GM10266 (cell line): ENCODE data around the gene TMEM205.
"Not testable (repeated sequence)": the region's sequence is repeated elsewhere in the genome, so short reads cannot be mapped to it uniquely, and the experiment has no call there.

Source experiments
- DNase-seq: peaks from one replicate; pipeline ENCODE4 v3.0.0; 2012; ENCODE audit errors: extremely low spot score
- TF ChIP-seq, protein P1 (sequence below): IDR thresholded peaks from 2 replicates; pipeline ENCODE4 v1.5.1; 2012; ENCODE audit warnings: mild to moderate bottlenecking, low read depth; ENCODE audit not compliant: control insufficient read depth, insufficient read depth; ENCODE audit errors: missing control alignments

TMEM205 gene

GRCh38 chr19:11345122-11345803 is 805 bp downstream of the TMEM205 start:
- TF ChIP-seq, protein P1, sequence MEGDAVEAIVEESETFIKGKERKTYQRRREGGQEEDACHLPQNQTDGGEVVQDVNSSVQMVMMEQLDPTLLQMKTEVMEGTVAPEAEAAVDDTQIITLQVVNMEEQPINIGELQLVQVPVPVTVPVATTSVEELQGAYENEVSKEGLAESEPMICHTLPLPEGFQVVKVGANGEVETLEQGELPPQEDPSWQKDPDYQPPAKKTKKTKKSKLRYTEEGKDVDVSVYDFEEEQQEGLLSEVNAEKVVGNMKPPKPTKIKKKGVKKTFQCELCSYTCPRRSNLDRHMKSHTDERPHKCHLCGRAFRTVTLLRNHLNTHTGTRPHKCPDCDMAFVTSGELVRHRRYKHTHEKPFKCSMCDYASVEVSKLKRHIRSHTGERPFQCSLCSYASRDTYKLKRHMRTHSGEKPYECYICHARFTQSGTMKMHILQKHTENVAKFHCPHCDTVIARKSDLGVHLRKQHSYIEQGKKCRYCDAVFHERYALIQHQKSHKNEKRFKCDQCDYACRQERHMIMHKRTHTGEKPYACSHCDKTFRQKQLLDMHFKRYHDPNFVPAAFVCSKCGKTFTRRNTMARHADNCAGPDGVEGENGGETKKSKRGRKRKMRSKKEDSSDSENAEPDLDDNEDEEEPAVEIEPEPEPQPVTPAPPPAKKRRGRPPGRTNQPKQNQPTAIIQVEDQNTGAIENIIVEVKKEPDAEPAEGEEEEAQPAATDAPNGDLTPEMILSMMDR: no peak
- no peak for DNase-seq

DNA sequence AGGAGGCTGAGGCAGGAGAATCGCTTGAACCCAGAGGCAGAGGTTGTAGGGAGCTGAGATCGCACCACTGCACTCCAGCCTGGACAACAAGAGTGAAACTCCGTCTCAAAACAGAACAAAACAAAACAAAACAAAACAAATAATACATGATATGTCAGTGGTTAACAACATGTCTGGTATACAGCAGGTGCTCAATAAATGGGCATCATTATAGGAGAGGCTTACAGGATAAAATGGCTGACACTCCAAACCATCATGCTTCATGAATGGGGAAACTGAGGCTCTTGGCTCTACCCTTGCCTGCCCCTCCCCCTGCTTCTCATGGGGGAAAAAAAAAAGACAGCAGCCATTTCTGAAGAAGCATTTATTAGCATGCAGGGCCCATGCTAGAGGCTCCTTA is 3.6 kb downstream of the TMEM205 start:
- TF ChIP-seq, protein P1: no peak
- DNase-seq: no peak

- not testable (repeated sequence) for DNase-seq
Measured at GRCh38 chr19:11340099-11340467, 6.0 kb downstream of the TMEM205 start.

DNA sequence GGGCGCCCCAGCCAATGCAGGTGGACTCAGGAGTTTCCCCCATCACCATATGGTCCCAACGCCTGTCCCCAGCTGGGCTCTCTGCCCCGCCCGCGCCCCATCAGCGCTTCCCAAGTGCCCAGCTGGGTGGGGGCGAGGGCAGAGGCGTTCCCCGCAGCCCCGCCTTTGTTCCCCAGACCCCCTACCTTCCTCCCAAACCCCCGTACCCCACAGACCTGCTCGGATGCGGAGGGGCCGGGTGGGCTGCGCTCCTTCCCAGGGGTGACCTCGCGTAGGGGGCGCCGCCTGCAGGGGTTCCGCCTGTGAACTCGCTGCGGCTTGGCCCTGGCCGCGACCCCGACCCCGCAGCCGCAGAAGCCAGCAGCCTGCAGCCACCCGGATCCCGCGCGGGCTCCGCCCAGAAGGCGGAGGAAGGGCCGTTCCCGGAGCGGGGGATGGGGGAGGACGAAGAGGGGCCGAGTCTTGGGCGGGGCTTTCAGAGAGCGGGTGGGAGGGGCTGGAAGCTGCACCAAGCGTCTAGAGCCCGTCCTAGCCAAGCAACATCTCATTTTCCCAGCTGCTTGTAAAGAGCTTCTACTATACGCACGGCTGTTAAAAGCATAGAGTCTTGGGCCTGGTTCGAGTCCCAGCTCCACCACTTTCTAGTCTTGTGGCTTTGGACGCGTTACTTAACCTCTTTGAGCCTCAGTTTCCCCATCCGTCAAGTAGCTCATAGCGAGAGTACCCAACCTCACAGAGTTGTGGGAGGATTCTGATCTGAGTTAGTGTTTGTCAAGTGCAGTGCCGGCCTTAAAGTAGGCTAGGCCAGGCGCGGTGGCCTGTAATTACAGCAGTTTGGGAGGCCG is 6.6 kb downstream of the TMEM205 start, which contains the start of gene RAB3D:
Gene RAB3D, minus strand, starts transcription at position 404 of the 845 bp plus-strand sequence. CDS start 2,258 bp downstream, outside the sequence.
- TF ChIP-seq, protein P1: no peak
- DNase-seq: peak; percentile 95

- TF ChIP-seq, protein P1: no peak
- no peak for DNase-seq
Measured at GRCh38 chr19:11338569-11339253, 7.4 kb downstream of the TMEM205 start.

GRCh38 chr19:11338121-11338520 is 7.9 kb downstream of the TMEM205 start:
- DNase-seq: no peak
- TF ChIP-seq, protein P1: no peak

DNA sequence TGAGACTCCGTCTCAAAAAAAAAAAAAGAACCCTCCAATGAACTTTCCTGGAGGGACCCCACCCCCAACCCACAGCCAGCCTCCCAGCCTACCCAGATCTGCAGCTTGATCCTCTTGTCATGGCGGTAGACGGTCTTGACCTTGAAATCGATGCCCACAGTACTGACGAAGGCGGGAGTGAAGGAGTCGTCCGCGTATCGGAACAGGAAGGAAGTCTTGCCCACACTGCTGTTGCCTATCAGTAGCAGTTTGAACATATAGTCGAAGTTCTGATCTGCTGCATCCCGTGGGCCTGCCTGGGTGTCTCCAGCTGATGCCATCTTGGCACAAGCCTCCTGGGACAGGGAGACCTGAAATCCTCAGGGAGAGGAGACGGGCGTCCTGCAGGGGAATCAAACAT is 9.0 kb downstream of the TMEM205 start:
- DNase-seq: no peak
- TF ChIP-seq, protein P1: no peak
